Hepatocyte (in vitro differentiated cells): ENCODE data around the gene OR14A16. TPM values are rescaled to one million over a fixed set of nuclear protein-coding genes. Genes with fewer than 3 reads are reported as not detected.

Experiments used
- DNase-seq: peaks from one replicate; pipeline ENCODE4 v3.0.0-alpha.2; 2016; ENCODE audit warnings: low spot score
- H2AFZ ChIP-seq: fragments of 200-600 bp; sonication (generic); 2 replicates; pipeline ENCODE4 v1.6.0; 2016; ENCODE audit warnings: antibody characterized with exemption, mild to moderate bottlenecking
- H3K27ac ChIP-seq: fragments of 200-600 bp; sonication (generic); 2 replicates; pipeline ENCODE4 v1.5.1; 2016; ENCODE audit warnings: mild to moderate bottlenecking
- H3K27me3 ChIP-seq: fragments of 200-600 bp; sonication (generic); 2 replicates; pipeline ENCODE4 v1.6.1; 2016
- H3K36me3 ChIP-seq: fragments of 200-600 bp; sonication (generic); replicated peaks from 2 replicates; pipeline ENCODE4 v1.5.1; 2016; ENCODE audit warnings: low read depth; ENCODE audit not compliant: insufficient read depth
- H3K4me1 ChIP-seq: fragments of 200-600 bp; sonication (generic); 2 replicates; pipeline ENCODE4 v1.5.1; 2016; ENCODE audit warnings: mild to moderate bottlenecking, moderate library complexity; ENCODE audit not compliant: insufficient read depth
- H3K4me2 ChIP-seq: fragments of 200-600 bp; sonication (generic); 2 replicates; pipeline ENCODE4 v1.6.0; 2016
- H3K4me3 ChIP-seq: fragments of 200-600 bp; sonication (generic); 2 replicates; pipeline ENCODE4 v1.5.1; 2016; ENCODE audit warnings: mild to moderate bottlenecking
- H3K79me2 ChIP-seq: fragments of 200-600 bp; sonication (generic); 2 replicates; pipeline ENCODE4 v1.6.0; 2017; ENCODE audit warnings: mild to moderate bottlenecking
- H3K9me2 ChIP-seq: fragments of 200-600 bp; sonication (generic); replicated peaks from 2 replicates; pipeline ENCODE4 v1.6.0; 2017; ENCODE audit warnings: mild to moderate bottlenecking; ENCODE audit not compliant: insufficient read depth
- H3K9me3 ChIP-seq: fragments of 200-600 bp; sonication (generic); 2 replicates; pipeline ENCODE4 v1.5.1; 2016; ENCODE audit warnings: low read depth, mild to moderate bottlenecking
- H4K20me1 ChIP-seq: fragments of 200-600 bp; sonication (generic); 2 replicates; pipeline ENCODE4 v1.6.0; 2016; ENCODE audit warnings: mild to moderate bottlenecking; ENCODE audit not compliant: insufficient read depth, poor library complexity, severe bottlenecking
- CTCF ChIP-seq: fragments of 200-600 bp; sonication (generic); IDR thresholded peaks from 2 replicates; pipeline ENCODE4 v1.5.1; 2016; ENCODE audit warnings: antibody characterized with exemption, mild to moderate bottlenecking; ENCODE audit not compliant: poor library complexity
- EZH2 ChIP-seq: fragments of 200-600 bp; sonication (generic); IDR thresholded peaks from 2 replicates; pipeline ENCODE4 v1.6.1; 2016; ENCODE audit warnings: antibody characterized with exemption, mild to moderate bottlenecking, borderline replicate concordance
- EZH2phosphoT487 ChIP-seq: fragments of 200-600 bp; sonication (generic); IDR thresholded peaks from one replicate; pipeline ENCODE4 v1.6.1; 2018; ENCODE audit warnings: antibody characterized with exemption, mild to moderate bottlenecking, low read depth, moderate library complexity; ENCODE audit not compliant: unreplicated experiment, severe bottlenecking
- polyA plus RNA-seq: library from polyadenylated mRNA; unstranded; fragments of >200 nt; fragmentation: Nextera tagmentation; extraction: Ambion mirVana; gene quantifications from 2 replicates; pipeline ENCODE4 v1.2.1, GENCODE V29; 2016
- total RNA-seq: library from RNA; depleted of rRNA; stranded (reverse); fragments of >200 nt; gene quantifications from 2 replicates; pipeline ENCODE4 v1.2.3, GENCODE V29; 2014

OR14A16 gene
- total and polyA plus RNA-seq, 2 experiments from 2014 or later: not detected

GRCh38 chr1:247769603-247770002, 54.3 kb downstream of the OR14A16 start:
- Histone ChIP-seq H3K4me1 (no peaks in the 10 kb centered on the region), H3K27me3 (no peaks in the 10 kb centered on the region), H3K9me2 (no peaks in the 10 kb centered on the region), H3K9me3 (no peaks in the 10 kb centered on the region), H3K4me3 (no peak overlapping the region), H3K79me2 (no peaks in the 10 kb centered on the region), H4K20me1 (no peaks in the 10 kb centered on the region), H3K27ac (no peak overlapping the region), H3K4me2 (no peak overlapping the region), H2AFZ (no peak overlapping the region), H3K36me3 (no peaks in the 10 kb centered on the region)
- TF ChIP-seq EZH2phosphoT487 (no peak), CTCF (no peak), EZH2 (no peak)
- DNase-seq: no peak

Other genes starting within 250 kb of the OR14A16 start
- gene OR2G2, start 235.8 kb downstream of the OR14A16 start, total RNA-seq: not detected in 2 replicates
- not detected in 2 replicates for gene OR2G2, start 235.8 kb downstream of the OR14A16 start, polyA plus RNA-seq
- not detected in 2 replicates for gene OR2G3, start 218.5 kb downstream of the OR14A16 start, total RNA-seq
- gene OR2G3, start 218.5 kb downstream of the OR14A16 start, polyA plus RNA-seq: not detected in 2 replicates
- not detected in 2 replicates for gene OR13G1, start 144.4 kb downstream of the OR14A16 start, total RNA-seq
- not detected in 2 replicates for gene OR13G1, start 144.4 kb downstream of the OR14A16 start, polyA plus RNA-seq
- not detected in 2 replicates for gene OR6F1, start 107.5 kb downstream of the OR14A16 start, total RNA-seq
- gene OR6F1, start 107.5 kb downstream of the OR14A16 start, polyA plus RNA-seq: not detected in 2 replicates
- not detected in 2 replicates for gene OR14K1, start 85.5 kb downstream of the OR14A16 start, total RNA-seq
- not detected in 2 replicates for gene OR14K1, start 85.5 kb downstream of the OR14A16 start, polyA plus RNA-seq
- not detected in 2 replicates for gene OR14A2, start 76.0 kb downstream of the OR14A16 start, total RNA-seq
- not detected in 2 replicates for gene OR14A2, start 76.0 kb downstream of the OR14A16 start, polyA plus RNA-seq
- not detected in 2 replicates for gene OR1C1, start 63.6 kb downstream of the OR14A16 start, total RNA-seq
- not detected in 2 replicates for gene OR1C1, start 63.6 kb downstream of the OR14A16 start, polyA plus RNA-seq
- gene OR11L1, start 17.8 kb upstream of the OR14A16 start, total RNA-seq: not detected in 2 replicates
- not detected in 2 replicates for gene OR11L1, start 17.8 kb upstream of the OR14A16 start, polyA plus RNA-seq
- not detected in 2 replicates for gene TRIM58, start 33.1 kb upstream of the OR14A16 start, total RNA-seq
- gene TRIM58, start 33.1 kb upstream of the OR14A16 start, polyA plus RNA-seq: 0.05 TPM in 1 of 2 replicates, not detected in the other
- gene OR2W3, start 71.5 kb upstream of the OR14A16 start, total RNA-seq: not detected in 2 replicates
- gene OR2W3, start 71.5 kb upstream of the OR14A16 start, polyA plus RNA-seq: not detected in 2 replicates
- gene OR2T8, start 96.1 kb upstream of the OR14A16 start, total RNA-seq: not detected in 2 replicates
- not detected in 2 replicates for gene OR2T8, start 96.1 kb upstream of the OR14A16 start, polyA plus RNA-seq
- not detected in 2 replicates for gene OR2AJ1, start 100.8 kb upstream of the OR14A16 start, total RNA-seq
- gene OR2AJ1, start 100.8 kb upstream of the OR14A16 start, polyA plus RNA-seq: not detected in 2 replicates
- gene OR2L8, start 124.7 kb upstream of the OR14A16 start, total RNA-seq: not detected in 2 replicates
- not detected in 2 replicates for gene OR2L8, start 124.7 kb upstream of the OR14A16 start, polyA plus RNA-seq
- gene OR2AK2, start 141.1 kb upstream of the OR14A16 start, total RNA-seq: not detected in 2 replicates
- not detected in 2 replicates for gene OR2AK2, start 141.1 kb upstream of the OR14A16 start, polyA plus RNA-seq
- gene OR2L5, start 189.5 kb upstream of the OR14A16 start, total RNA-seq: not detected in 2 replicates
- not detected in 2 replicates for gene OR2L5, start 189.5 kb upstream of the OR14A16 start, polyA plus RNA-seq
- not detected in 2 replicates for gene OR2L2, start 206.0 kb upstream of the OR14A16 start, total RNA-seq
- 0.06 and 0.09 TPM in 2 replicates for gene OR2L2, start 206.0 kb upstream of the OR14A16 start, polyA plus RNA-seq
- not detected in 2 replicates for gene OR2L3, start 222.7 kb upstream of the OR14A16 start, total RNA-seq
- gene OR2L3, start 222.7 kb upstream of the OR14A16 start, polyA plus RNA-seq: not detected in 2 replicates